HG02885 (cell line): ENCODE measurements around the gene MED7.

Experiments used
- ATAC-seq: cut with Tn5 transposase; IDR thresholded peaks from one replicate; pipeline ENCODE4 v1.9.1; 2021; ENCODE audit warnings: mild to moderate bottlenecking; ENCODE audit not compliant: unreplicated experiment, poor library complexity

The MED7 gene

DNA sequence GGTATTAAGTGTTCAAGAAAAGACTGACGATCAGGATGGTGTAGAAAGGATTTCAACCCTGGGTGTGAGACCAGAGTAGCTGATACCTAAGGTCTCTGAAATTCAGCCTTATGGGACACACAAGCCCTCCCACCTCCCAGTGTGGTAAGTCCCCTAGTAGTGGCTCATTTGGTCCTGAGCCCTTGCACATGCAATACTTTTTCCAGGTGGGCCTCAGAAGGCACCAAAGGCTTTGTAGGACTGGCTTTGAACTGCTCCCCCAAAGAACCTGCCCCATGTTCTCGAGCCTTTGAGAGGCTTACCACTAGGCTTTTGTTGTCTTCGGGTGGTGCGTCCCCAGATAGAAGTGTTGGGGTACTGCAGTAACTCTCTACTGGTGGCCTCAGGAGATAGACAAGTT, 22.6 kb upstream of the MED7 start:
- no peak for ATAC-seq

DNA sequence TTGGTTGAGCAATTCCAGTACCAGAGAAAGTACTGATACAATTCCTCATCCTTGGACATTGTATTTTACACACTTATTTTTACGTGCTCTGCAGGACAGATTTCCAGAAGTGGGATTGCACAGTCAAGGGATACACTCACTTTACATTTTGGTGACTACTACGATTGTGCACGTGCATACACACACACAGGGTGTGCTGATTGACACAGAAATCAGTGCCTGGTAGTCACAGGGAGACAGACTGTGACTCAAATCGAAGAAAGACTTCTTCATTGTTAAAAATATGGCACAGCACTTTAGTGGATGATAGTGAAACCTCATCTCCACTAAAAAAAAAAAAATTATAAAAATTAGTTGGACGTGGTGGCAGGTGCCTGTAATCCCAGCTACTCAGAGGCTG, 21.9 kb upstream of the MED7 start:
- ATAC-seq: no peak

DNA sequence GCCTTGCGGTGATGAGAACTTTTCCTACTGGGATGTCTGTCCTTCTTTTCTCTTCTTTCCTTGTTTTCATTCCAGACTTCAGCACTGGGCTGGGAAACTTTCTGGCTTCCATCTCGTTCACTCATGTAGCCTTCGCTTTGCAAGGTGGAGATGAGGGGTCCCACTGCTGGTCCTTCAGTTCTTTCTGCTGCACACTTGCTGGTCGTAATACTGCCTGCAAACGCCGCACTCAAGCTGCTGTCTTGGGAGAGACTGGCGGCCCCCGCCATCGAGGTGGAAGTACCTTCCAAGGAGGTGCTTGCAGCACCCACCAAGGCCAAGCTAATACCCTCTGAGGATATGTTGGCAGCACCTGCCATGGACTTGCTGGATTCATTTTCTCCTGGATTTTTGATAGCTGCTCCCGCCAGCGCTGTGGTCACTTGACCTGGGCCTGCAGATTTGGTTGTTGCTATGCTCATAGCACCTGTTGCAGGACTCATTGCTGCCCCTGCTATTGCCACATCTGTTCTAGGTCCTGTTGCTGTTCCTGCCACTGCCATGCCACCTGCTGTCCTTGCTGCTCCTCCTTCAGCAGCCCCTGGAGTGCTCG, 20.4 kb upstream of the MED7 start:
- no peak for ATAC-seq

DNA sequence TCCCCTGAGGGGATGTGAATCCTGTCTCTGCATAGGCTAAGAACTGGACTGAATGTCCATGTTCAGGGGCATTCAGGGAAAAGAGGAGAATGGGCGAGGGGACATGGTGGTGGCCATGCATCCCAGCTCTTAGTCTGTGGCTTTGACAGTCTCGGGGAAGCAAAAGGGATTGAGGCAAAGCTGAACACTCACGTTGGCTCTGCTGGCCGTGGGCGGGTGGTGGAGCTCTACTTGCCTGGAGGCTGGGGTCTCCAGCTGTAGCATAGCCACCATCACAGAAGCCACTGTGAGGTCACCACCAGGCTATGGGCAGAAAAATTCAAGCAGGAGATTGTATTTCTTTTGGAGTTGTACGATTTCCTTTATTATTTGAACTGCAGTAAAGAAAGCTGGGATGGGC, 19.3 kb upstream of the MED7 start:
- no peak for ATAC-seq

DNA sequence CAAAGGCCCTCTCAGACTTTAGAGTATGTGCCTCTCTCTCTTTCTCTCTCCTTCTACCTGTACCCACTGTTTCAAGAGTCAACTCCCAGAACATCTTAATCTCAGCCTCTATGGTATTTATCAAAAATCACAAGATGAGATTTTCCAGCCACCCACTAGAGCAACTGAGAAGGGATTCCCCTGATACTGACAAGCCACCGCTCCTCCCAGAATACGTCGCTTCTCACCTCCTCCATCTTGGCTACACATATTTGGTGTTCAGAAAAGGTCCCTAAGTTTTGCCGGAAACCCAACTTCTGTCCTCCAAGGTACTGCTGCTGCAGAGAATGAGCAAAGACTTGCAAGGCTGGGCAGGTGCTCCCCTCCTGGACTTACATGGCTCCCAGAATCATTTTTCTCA, 17.3 kb upstream of the MED7 start:
- ATAC-seq: no peak

DNA sequence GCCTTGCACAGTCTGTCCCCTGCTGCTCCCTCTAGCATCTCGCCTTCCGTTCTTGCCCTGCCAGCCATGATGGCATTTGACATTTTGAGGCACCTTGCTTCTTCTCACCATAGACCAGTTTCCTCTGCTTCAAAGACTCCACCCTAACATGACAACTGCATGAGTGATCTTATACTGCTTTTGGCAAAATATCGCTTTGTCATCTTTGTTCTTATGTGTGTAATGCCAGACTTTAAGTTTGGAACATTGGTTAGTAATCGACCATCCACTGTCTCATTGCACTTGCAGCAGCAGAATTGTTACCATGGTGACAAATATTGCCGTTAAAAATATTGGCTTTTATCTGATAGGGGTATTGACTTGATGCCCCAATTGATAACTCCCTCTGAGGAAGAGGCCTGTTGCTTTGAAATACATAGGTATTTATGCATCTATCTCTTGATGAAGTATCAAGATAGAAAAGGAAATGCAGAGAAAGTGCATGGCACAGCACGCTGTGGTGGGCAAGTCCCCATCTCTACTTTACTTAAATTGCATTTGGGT, 16.6 kb upstream of the MED7 start:
- ATAC-seq: no peak

DNA sequence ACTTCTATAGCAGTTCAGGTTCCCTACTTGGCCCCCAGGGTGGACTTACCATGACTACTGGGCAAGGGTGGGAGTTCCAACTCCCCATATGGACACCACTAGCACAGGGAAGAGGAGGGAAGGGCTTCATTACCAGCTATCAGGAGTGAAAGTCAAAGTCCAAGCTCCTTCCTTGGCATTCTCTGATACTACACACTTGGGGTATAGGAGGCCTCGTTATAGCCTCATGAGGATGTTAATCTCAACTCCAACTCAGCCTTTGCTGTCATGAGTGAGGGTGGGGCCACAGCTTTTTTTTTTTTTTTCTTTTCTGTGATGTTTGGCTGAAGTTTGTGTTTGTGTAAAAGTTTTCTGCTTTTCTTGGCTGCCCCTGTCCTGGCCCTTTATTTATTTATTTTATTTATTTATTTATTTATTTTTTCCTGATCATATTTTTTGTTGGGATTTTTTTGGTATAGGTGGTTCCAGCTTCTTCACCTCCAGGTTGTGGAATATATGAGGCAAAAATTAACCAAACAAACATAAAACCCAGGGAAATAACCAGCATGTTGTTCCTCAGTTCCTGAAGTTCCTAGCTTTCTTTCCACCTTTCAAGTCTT, 14.7 kb upstream of the MED7 start:
- no peak for ATAC-seq

DNA sequence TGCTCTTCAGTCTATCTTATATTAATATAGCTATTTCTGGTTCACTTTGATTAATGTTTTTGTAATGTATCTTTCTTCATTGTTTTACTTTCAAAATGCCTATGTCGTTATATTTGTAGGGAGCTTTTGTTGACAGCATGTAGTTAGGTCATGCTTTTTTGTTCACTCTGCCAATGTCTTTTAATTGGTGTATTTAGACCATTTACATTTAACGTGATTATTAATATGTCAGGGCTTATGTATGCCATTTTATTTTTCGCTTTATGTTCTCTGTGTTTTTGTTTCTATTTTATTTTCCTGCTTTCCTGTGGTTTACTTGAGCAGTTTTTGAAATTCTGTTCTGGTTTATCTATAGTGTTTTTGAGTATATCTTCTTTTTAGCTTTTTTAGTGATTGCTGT, 12.6 kb upstream of the MED7 start:
- ATAC-seq: no peak

DNA sequence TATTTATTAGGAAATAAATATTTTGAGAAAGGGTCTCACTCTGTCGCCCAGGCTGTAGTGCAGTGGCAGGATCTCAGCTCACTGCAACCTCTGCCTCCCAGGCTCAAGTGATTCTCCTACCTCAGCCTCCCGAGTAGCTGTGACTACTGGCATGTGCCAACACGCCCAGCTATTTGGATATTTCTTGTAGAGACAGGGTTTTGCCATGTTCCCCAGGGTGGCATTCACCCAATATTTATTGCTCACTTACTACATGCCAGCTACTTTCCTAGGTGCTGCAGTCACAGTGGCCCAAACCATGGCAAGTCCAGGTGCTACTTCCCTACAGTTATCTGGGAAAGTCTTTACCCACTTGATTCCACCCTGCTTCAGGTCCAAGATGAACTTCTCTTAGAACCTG, 8.3 kb upstream of the MED7 start:
- no peak for ATAC-seq

DNA sequence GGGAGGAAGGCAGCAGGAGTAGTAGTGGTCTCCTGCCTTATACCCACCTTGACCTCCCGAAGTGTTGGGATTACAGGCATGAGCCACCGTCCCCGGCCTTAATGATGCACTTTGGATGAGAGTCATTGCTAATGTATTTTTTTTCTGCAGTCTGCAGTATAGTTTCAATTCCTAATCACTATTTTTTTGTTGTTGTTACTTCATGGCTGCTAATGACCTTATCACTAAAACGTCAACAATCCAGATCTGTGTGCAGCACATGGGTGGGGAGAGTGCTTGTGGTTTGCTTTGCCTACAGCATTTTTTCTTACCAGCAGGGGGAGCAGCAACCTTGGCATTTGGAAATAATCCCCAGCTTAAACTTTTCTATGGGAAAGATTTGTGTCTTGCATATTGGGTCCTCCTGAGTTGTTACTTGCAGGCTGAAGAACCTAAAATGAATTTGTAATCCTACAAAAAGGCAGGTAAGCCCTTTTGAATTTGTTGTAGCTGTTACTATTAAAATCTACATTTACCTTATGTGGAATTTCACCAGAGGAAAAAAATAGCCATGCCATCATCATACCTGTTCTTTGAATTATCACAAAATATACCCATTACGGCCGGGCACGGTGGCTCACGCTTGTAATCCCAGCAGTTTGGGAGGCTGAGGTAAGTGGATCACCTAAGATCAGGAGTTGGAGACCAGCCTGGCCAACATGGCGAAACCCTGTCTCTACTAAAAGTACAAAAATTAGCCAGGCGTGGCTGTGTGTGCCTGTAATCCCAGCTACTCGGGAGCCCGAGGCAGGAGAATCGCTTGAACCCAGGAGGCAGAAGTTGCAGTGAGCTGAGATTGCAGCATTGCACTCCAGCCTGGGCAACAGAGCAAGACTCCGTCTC, 6.3 kb upstream of the MED7 start:
- peak; percentile 65 for ATAC-seq

DNA sequence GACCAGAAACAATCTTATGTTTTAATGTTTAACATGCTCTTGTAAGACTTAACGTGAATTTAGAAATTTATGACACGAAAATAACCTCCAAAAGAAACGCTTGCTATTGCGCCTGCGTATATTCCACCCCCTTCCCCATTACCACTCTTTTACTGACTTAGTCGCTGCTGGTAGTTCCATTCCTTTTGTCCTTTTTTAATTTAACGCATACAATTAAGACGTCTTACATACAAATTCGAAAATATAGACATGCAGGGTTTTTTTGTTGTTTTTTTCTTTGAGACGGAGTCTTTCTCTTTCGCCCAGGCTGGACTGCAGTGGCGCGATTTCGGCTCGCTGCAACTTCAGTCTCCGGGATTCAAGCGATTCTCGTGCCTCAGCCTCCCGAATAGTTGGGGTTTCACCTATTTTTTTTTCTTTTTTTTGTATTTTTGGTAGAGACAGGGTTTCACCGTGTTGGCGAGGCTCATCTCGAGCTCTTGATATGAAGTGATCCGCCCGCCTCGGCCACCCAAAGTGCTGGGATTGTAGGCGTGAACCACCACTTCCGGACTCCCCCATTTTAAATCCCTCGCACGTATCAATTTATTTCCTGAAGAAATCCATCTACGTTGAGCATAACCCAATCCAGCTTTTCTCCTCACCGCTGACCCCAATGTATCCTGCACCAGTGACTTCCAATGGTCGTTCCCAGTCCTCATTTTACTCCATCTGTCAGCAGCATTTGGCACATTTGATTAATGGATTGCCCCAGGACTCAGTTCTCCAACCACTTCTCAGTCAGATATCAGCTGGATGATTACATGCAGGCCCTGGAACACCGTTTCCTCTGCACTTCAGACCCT, 684 bp upstream of the MED7 start:
- ATAC-seq: peak; percentile 35

DNA sequence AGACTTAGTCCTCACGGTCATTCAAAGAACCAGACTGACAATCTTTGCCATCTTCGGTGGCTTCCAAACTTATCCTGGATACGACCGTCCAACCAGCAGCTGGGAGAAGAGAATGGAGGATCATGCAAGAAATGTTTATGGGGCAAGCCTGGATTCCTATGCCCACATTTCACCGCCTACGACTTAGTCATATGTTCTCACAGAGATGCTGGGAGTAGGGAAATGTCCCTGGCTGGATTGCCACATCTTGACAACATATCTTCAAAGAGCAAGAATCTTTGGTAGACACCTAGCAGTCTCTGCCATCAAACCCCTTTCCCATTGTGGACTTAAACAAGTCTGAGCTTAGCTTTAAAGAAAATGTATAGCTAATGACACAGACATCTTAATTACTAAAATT, 5.0 kb downstream of the MED7 start:
- no peak for ATAC-seq

DNA sequence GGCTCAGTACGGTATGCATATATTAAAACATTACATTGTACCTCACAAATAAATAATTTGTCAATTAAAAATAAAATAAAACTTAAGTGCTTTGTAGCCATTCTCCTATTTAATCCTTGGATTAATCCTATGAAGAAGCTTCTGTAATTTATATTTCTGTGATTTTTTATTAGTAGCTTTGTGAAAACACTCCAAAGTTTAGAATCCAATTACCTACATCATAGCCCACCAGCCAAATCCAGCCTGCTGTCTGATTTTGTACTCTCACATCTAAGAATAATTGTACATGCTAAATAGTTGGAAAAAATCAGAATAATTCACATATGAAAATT, 10.4 kb downstream of the MED7 start:
- ATAC-seq: no peak

DNA sequence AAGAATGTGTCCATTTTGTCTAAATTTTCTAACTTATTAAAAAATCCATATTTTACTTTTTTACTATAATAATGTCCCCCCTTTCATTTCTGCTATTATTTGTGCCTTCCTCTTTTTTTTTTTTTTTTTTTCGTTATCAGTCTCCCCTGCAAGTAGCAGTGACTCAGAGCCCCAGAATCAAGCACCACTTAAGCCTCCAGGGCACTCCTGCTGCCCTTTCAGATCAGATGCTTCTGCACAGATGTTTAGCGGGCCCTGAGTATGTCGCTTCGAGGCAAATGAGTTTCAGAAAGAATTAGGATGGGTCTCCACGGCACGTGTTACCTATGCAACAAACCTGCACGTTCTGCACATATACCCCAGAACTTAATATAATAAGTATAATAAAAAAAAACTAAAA, 11.7 kb downstream of the MED7 start:
- peak; percentile 40 for ATAC-seq

DNA sequence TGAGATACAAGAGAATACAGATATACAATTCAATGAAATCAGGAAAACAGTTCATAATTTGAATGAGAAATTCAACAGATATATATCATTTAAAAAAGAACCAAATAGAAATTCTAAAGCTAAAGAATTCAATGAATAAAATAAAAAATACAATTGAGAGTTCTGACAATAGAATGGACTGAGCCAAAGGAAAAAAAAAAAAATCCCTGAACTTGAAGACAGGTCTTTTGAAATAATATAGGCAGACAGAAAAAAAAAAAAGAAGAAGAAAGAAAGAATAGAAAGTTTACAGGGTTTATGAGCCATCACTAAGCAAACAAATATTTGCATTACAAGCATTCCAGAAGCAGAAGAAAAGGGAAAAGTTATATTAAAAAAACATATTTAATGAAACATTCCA, 21.0 kb downstream of the MED7 start:
- no peak for ATAC-seq

DNA sequence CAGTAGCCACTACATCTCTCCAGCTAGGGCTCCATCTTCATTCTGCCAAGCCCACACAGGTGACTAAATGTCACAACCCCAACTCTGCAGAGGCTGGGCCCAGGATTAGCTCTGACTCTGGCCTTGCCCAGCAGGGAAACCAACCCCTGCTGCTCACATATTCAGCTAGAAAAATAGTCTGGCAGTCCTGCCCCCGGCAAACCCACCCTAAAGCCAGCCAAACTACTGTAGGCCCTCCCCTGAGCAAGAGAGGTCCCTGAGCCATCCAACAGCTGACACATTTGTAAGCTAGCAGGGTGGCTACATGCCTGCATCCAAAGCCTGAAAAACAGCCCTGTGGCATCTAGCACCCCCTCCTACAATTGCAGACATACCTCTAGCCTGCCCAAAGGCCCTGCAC, 22.6 kb downstream of the MED7 start:
- ATAC-seq: no peak

DNA sequence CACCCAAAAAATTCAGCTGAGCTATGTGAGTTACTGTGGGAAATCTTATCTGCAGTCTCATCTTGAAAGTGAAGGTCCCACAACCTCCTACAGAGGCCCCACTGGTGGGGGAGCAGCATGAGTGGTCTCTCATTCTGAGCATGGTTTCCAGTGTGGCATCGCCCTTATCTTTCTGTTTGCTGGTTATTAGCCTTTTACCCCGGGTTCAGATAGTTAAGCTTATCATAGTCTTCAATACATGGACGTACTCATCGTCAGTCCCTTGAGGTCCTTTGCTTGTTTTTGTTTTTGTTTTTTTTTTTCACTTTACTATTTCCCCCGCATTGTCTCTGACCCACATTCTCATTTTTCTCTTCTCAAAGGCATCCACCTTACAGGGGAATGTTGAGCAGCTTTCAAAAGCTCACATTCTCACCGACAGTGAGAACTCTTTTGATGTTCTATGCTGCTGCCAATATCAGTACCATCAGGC, 26.1 kb downstream of the MED7 start:
- ATAC-seq: peak; percentile 91

DNA sequence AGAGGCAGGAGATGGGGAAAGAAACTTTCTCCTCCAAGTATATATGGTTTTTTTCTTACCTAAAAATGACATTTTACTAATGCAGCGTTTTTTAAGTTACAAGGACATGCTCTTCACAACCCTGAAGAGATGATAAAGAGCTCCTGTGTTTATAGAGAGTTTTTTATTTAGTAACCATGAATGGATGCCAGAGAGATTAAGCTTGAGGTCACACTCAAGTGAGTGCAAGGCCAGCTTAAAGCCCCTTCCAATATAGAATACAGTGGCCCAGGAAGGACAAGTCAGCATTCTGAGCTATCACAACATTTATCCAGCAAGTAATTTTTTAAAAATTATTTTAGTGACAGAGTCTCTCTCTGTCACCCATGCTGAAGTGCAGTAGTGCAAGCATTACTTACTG, 27.2 kb downstream of the MED7 start:
- ATAC-seq: no peak

DNA sequence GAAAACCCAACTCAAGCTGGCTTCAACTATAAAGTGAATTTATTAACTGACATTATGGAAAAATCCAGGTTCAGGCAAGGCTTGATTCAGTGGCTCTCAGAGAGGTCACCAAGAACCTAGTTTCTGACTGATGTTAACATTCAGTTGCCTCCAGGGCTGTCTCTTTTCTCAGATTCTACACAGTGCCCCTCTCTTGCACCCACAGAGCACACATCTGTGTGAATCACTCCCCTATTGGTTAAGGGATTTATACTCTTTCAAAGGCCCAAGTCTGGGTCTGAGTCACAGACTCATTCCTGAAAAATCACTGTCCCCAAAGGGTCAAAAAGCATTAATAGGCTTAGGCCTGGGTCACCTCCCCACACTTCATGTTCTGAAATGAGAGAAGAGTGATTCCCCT, 27.7 kb downstream of the MED7 start:
- ATAC-seq: no peak

DNA sequence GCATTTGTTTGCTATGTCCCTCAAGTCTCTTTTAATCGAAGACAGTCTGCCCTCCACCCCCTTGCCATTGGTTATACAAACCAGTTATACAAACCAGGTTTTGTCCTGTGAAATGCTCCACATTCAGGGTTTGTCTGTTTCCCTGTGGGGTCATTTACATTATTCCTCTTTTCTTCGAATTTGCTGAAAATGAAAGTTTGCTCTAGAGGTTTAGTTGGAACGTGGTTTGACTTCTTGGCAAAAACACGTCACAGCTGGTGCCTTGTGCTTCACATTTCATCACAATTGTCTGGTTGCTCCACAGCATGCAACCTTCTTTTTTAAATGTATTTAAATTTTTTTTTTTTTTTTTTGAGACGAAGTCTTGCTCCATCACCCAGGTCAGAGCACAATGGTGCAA, 29.7 kb downstream of the MED7 start:
- ATAC-seq: no peak

DNA sequence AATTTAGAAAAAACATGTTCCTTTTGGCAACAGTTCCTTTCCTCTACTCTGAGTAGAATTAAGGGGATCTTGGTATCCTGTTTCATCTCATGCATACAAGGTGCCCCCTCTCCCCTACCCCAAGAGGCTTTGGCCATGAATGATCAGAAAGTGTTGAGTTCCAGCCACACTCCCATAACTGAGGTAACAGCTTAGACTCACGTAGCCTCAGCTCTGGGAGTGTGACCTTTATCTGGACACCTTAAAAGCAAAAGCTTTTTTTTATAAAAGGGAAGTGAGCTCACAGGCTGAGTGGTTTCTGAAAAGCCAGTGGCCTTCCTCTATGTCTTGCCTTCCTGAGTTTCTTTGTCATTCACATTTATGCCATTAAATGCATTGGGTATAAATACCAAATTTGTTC, 32.9 kb downstream of the MED7 start:
- peak; percentile 75 for ATAC-seq
